Activated CD4-positive, alpha-beta T cell treated with anti-CD3 and anti-CD28 coated beads, Interleukin-2, amount 50 U/mL, for 4 hours (primary cell): Measurements from ENCODE around the gene CEP120.
"Not testable (repeated sequence)": the region's sequence is repeated elsewhere in the genome, so short reads cannot be mapped to it uniquely, and the experiment has no call there.

Experiments
- DNase-seq, 2 experiments: peaks; one replicate each; pipeline ENCODE4 v3.0.0-alpha.2; 2020

Gene CEP120

DNA sequence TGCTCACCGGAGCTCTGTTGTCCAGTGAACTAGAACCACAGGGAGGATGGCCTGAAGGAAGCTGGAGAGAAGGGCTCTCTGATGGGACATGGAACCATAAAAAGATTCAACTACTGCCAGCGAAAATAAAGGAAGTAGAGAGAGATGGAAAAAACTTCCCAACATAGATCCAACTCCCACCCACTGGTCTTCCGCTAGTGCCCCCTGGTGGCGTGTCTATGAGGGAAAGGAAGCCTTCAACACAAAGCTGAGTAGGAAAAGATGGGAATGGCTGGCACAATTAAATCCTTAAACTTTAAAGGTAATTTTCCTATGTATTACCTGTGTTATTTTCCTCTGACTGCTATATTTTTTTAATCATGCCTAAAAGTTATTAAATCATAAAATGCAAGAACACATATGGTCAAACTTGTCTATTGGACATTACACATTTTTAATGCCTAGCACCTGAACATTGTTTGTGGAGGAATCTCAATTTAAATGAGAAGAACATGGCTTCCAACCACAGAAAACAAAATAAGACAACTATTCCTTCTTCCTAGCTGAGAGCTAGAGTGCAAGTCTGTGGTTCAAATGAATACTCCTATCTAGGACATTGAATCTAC is 51.5 kb downstream of the CEP120 start:
- peak; percentile 5 to 6 for DNase-seq

GRCh38 chr5:123369371-123369968 is 53.7 kb downstream of the CEP120 start:
- DNase-seq = no peak

DNA sequence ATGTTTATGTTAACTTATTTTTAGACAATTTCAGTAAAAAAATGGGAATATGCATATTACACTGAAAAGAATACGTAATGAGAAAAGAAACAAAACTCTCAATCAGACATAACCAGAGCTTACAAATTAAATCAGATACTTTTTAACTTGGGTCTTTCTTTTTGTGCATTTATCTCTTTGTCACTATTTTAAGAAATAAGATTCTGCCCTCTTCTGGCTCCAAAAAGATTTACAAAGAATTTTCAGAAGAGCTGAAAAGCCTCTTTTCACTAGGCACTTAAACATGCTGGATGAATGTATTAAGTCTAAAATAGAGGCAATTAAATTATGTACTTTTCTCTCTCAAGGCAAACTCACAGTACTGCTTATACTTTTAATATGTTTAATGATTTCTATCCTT is 55.5 kb downstream of the CEP120 start:
- no peak for DNase-seq

DNA sequence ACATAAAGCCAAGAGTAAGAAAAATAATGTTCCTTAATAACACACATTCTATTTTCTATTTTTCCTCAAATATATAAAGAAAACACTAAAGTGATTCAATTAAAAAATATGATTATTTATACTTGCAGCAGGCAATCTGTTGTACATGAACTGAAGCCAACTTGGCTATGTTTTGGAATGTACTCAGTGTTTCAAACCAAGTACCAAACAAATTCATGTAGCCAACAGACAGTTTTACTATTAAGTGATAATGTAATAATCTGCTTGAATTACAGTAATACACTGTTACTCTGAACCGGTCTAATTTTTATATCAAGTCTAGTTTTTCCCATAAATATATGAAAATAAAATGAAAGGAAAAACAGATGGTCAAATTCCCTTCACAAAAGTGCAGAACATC is 58.0 kb downstream of the CEP120 start:
- no peak for DNase-seq

- DNase-seq = no peak
Measured at GRCh38 chr5:123364441-123365155, 58.6 kb downstream of the CEP120 start.

DNA sequence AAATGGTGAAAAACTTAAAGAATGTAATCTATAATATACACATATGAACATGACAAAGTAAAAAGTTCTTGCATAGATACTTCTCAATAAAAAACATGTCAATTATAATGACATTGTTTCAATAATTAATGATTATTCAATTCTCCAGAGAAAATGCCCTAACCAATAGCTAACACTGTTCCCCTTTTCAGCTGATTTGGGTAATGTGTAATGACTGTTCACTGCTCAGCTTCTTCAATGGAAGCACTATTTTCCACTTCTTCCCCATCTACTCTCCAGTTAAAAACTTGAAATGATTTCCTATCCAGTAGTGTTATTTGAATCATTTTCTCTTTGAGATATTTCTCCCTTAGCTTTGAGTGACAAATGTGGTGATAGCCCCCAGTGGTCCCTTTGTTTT is 62.3 kb downstream of the CEP120 start:
- DNase-seq = no peak

GRCh38 chr5:123360201-123360571 is 63.0 kb downstream of the CEP120 start:
- DNase-seq = no peak

- DNase-seq = no peak
Measured at GRCh38 chr5:123359454-123360200, 63.6 kb downstream of the CEP120 start.

GRCh38 chr5:123358751-123359150 is 64.5 kb downstream of the CEP120 start:
- no peak for DNase-seq

- DNase-seq = no peak
Measured at GRCh38 chr5:123358304-123358703, 64.9 kb downstream of the CEP120 start.

DNA sequence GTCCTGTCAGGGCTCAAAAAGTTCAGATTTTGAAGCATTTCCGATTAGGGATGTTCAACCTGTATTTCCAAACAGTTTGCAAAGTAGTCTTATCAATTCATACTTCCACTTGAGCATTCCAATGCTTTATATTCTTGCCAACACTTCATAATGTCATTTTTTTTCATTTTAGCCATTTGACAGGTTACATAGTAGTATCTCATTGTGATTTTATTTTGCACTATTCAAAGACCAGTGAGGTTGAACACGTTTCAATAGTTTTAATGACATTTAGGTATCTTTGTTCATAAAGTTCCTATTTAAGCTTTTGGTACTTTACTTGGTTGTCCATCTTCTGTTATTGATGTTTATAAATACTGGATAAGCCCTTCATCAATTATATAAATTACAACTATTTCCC is 71.4 kb downstream of the CEP120 start:
- DNase-seq = no peak

GRCh38 chr5:123351240-123351639 is 72.0 kb downstream of the CEP120 start:
- DNase-seq = no peak

GRCh38 chr5:123350742-123351141 is 72.5 kb downstream of the CEP120 start:
- no peak for DNase-seq

DNA sequence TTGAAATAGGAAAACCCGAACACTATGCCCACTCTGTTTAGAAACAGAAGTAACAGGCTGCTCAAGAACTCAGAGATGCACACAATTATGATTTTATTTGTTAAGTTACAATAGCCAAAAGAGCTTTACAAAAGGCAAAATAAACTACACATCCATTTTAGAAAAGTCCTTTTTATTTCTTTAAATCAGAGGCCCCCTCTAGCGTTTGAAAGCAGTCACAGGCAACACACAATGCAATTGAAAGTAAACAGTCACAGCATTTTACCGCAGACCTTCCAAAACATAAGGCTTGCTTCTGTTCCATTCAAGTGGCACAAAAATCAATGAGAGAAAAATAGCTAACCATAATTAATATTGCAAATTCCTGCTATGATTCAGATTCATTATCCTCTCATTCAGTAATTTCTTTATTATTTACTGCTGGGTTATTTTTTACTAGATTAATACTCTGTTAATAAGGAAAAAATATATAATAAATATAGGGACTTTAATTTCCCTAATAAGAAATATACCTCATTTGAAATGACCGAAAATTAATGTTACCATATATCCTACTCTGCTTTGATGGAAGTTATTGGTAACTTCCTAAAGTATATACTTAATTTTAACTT is 78.3 kb downstream of the CEP120 start:
- DNase-seq = no peak

DNA sequence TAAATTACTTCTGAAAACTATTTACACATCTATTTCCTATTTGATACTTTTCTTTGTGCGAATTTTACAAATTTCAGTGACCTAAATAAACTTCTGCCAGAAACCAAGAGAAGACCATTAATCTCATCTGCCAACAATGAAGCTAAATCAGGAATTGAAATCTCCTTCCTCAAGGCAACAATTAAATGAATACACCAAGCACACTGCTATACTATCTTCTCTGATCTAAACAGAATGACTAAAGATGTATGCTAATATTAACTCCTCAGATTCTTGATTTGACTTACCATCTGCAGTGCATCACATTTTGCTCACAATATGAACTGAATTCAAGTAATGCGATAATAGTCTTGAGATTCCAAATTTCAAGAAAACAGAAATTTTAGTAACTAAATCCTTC is 82.3 kb downstream of the CEP120 start:
- no peak for DNase-seq

- not testable (repeated sequence) for DNase-seq
Measured at GRCh38 chr5:123308377-123308776, 114.8 kb downstream of the CEP120 start.

GRCh38 chr5:123305751-123306150 is 117.5 kb downstream of the CEP120 start:
- DNase-seq = no peak

GRCh38 chr5:123304777-123305316 is 118.4 kb downstream of the CEP120 start:
- DNase-seq = no peak

DNA sequence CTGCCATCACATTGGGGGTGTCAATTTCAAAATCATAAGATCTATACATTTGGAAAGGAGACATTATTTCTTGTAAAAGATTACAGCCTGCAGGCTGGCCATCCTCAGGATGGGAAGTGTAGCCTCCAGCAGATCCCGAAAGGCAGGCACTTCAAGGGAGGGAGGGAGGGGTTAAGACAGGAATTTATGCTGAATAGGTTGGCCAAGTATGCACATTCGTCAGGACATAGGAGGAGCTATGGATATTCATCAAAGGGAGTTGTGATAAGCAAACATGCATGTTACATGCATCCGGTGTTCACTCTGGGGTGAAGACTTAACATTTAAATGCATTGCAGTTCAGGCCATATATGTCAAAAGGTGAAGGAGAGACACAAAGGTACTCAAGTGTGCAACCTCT is 119.4 kb downstream of the CEP120 start:
- no peak for DNase-seq

GRCh38 chr5:123300266-123300665 is 122.9 kb downstream of the CEP120 start:
- DNase-seq = no peak

- no peak for DNase-seq
Measured at GRCh38 chr5:123299136-123299535, 124.1 kb downstream of the CEP120 start.

DNA sequence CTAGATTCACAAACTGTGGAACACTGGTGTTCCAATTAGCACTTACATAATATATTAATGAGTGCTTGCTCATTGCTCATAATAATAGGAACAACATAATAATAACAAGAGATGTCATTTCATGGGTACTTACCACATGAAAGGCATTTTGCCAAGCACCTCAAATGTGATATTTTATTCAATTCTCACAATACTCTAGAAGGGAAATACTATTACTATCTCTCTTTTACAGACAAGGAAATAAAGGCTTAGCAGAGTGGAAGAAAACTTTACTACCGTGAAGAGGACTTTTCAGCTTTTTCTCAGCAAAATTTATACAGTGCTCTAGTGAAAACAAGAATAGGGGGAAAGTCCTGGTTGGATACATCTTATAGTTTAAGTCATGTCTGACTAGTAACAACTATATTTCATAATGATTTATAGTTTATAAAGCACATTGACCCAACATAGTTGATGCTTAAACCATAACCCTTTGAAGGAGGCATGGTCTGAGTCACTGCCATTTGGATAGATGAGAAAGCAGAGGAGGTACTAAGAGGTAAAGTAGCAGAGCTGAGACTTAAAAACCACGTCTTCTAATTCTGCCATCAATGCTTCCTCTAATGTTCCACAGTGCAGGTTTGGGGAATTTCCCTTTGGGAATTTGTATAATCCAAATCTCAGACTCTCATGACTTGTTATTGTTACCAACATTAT is 124.7 kb downstream of the CEP120 start:
- no peak for DNase-seq
